ENCODE measurements around the gene MARCHF6.

DNA sequence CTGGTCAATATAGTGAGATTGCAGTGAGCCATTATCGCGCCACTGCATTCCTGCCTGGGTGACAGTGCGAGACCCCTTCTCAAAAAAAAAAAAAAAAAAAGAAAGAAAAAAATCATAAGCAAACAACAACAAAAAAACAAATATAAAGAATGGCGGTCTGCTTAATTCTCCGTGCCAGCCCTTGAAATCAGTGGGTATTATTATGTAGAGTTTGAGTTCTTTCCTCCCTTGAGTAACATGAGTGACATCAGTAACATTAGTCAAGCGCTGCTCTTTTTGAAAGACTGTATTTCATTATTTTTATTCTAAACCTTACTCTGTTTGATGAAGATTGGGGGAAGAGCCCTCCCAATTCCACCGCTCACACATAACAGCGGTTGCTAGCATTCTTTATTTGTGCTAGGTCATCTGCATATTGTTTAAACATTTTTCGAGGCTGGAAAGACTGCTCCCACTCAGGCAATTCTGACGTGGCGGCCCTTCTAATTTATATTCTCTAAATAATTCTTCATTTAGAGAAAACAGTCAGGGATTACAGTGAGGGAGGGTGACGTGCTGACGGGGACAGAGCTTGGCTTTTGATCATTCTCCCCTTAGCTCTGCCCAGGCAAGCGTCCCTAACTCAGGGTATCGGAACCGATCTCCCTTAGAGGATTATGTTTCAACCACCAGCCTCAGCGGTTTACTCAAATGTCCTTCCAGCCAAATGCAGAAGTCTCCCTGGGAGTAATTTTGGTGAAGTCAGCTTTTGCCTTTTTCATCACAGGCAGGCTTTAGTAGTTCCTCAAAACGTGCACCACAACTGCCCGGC lies 860 bp upstream of the MARCHF6 start:
- TF ChIP-seq, protein P1, sequence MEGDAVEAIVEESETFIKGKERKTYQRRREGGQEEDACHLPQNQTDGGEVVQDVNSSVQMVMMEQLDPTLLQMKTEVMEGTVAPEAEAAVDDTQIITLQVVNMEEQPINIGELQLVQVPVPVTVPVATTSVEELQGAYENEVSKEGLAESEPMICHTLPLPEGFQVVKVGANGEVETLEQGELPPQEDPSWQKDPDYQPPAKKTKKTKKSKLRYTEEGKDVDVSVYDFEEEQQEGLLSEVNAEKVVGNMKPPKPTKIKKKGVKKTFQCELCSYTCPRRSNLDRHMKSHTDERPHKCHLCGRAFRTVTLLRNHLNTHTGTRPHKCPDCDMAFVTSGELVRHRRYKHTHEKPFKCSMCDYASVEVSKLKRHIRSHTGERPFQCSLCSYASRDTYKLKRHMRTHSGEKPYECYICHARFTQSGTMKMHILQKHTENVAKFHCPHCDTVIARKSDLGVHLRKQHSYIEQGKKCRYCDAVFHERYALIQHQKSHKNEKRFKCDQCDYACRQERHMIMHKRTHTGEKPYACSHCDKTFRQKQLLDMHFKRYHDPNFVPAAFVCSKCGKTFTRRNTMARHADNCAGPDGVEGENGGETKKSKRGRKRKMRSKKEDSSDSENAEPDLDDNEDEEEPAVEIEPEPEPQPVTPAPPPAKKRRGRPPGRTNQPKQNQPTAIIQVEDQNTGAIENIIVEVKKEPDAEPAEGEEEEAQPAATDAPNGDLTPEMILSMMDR (IDR thresholded peaks at IDR 0.05), result no peak
- TF ChIP-seq EP300 (IDR thresholded peaks at IDR 0.05), result no peak
